Left lobe of liver (tissue), 2 donors: ENCODE data around the gene C6orf15. TPM values are rescaled to one million over a fixed set of nuclear protein-coding genes. Genes with fewer than 3 reads are reported as not detected.

Source experiments
- ATAC-seq: fragments of 200-7000 bp; cut with Tn5 transposase; one replicate; pipeline ENCODE4 v1.9.1; 2020; ENCODE audit warnings: mild to moderate bottlenecking, moderate library complexity
- DNase-seq: peaks from one replicate; pipeline ENCODE4 v3.0.0-alpha.2; 2020; ENCODE audit warnings: low spot score
- total RNA-seq: library from RNA; stranded (reverse); gene quantifications from one replicate; pipeline ENCODE4 v1.2.1, GENCODE V29; 2021
- donor health status: DM: no; HTN: no; CAD: no; lungs with moderate emphysema.
- donor health status: DM: no; HTN: yes; CAD: no.

The C6orf15 gene
- total RNA-seq, 1 donor from 2014 or later: not detected

GRCh38 chr6:31110825-31111582 is 1.4 kb downstream of the C6orf15 start:
- DNase-seq (no peak), ATAC-seq (no peak)

DNA sequence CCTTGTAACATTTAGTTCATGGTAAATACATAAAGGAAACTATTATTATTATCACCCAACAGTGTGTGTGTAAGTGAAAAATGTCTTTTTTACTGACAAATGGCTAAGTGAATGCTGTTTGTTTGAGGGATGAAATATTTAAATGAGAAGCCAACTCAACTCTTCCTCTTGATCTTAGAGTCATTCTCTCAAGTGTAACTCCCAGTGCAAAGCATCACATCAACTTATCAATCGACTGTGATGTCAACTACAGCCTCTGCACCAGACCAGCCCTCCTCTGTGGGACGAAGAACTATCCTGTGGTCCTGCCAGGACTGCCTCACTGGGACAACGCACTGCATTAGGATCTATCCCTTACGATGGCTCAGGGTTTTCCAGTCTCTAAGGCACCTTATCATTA is 5.3 kb downstream of the C6orf15 start:
- no peak for DNase-seq

DNA sequence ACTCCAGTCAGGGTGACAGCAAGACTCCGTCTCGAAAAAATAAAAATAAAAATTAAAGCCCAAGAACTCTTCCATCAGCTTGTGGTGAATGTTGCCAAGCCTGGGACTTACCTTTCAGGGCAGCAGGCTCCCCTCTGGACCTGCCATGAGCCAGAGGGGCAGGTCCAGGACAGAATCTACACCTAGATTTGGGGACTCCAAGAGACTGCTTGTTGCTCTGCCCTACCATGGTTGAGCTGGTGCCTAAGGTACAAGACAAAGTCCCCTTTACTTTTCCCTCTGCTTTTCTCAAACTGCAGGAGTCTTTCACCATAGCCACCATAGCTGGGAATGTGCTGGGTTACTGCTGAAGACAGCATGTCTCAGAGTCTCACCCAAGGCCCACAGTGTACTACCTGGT is 9.2 kb downstream of the C6orf15 start:
- DNase-seq: no peak
- no peak for ATAC-seq

More for the DNA sequence above, 5.3 kb downstream of the C6orf15 start:
- no peak for ATAC-seq

- ATAC-seq: no peak
- DNase-seq: no peak
Measured at GRCh38 chr6:31098449-31098938, 13.9 kb downstream of the C6orf15 start.

- ATAC-seq (no peak), DNase-seq (no peak)
Measured at GRCh38 chr6:31096656-31097055, 15.7 kb downstream of the C6orf15 start.

- DNase-seq (no peak), ATAC-seq (no peak)
Measured at GRCh38 chr6:31096215-31096614, 16.2 kb downstream of the C6orf15 start.

GRCh38 chr6:31094389-31094881 is 17.9 kb downstream of the C6orf15 start:
- DNase-seq (no peak), ATAC-seq (no peak)

DNA sequence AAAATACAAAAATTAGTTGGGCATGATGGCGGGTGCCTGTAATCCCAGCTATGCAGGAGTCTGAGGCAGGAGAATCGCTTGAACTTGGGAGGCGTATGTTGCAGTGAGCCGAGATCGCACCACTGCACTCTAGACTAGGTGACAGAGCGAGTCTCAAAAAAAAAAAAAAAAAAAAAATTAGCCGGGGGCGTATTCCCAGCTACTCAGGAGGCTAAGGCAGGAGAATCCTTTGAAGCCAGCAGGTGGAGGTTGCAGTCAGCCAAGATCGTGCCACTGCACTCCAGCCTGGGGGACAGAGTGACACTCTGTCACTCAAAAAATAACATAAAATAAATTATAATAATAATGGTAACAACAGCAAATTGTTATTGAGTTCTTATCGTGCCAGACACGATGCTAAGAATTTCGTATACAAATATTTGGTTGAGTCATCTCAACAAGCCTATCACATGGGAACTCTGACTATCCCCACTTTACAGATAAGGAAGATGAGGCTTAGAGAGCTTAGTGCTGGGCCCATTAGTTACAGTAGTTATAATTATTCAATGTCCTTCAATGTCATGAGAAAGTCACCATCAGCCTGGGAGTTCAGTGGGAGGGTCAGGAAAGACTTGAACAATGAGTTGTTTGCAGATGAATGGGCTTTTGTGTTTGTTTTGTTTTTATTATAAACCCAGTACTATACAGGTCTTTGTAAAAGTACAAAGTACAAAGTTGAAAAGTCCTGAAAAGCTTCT is 19.4 kb downstream of the C6orf15 start:
- no peak for DNase-seq
- no peak for ATAC-seq

GRCh38 chr6:31092238-31092637 is 20.1 kb downstream of the C6orf15 start:
- no peak for ATAC-seq

GRCh38 chr6:31091680-31092079 is 20.7 kb downstream of the C6orf15 start:
- DNase-seq (no peak), ATAC-seq (no peak)

More at GRCh38 chr6:31092238-31092637, 20.1 kb downstream of the C6orf15 start:
- no peak for DNase-seq

DNA sequence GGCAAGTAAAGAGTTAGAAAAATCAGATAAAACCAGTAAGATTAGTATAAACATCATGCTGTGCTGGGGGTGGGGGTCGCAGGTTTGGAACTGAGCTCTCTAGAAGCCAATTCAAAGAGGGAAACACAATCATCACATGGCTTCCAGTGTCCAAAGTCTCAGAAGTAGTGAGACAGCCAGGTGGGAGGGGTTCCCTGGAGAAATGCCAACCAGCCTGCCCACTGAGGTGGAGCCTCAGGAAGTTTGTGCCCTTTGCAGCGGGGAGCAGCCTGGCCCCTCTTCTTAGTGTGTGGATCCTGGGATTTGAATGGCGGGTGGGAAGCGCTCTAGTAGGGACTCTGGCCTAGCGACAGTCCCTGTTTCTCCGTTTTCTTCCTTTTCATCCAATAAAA is 21.4 kb downstream of the C6orf15 start:
- ATAC-seq: no peak
- no peak for DNase-seq

GRCh38 chr6:31090275-31090972 is 22.0 kb downstream of the C6orf15 start:
- ATAC-seq (no peak), DNase-seq (no peak)

GRCh38 chr6:31087494-31088089 is 24.8 kb downstream of the C6orf15 start:
- DNase-seq (peak; percentile 74), ATAC-seq (peak; percentile 100)

- DNase-seq: no peak
- ATAC-seq: no peak
Measured at GRCh38 chr6:31086788-31087440, 25.5 kb downstream of the C6orf15 start.

DNA sequence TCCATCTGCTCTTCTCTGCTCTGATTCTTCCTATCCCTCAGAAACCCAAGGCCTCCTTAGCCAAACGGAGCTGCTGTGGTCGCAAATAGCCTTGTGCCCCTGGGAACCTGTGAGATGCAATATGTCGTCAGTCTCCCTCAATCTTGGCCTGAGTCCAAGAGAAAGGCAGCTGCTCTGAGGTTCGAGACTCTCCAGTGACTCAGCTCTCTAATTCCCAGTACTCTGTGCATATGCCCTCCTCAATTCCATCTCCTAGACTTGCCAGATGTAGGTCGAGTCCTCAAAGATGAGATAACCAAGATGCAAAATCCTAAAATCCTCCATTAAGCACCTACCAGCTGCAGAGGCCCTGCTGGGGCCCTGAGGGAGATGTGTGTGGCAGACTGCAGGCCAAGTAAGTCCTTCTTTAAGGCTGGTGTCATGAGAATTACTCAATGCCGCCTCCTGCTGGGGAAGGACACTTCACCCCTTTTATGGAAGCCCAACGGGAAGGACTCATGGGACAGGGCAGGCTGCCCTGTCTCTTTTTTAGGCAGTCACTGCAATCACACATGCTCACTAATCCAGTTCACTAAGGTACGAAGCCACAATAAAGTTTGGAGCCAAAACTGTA is 28.5 kb downstream of the C6orf15 start:
- DNase-seq (no peak), ATAC-seq (peak; percentile 34)

GRCh38 chr6:31081872-31082271 is 30.5 kb downstream of the C6orf15 start:
- DNase-seq (no peak), ATAC-seq (no peak)

DNA sequence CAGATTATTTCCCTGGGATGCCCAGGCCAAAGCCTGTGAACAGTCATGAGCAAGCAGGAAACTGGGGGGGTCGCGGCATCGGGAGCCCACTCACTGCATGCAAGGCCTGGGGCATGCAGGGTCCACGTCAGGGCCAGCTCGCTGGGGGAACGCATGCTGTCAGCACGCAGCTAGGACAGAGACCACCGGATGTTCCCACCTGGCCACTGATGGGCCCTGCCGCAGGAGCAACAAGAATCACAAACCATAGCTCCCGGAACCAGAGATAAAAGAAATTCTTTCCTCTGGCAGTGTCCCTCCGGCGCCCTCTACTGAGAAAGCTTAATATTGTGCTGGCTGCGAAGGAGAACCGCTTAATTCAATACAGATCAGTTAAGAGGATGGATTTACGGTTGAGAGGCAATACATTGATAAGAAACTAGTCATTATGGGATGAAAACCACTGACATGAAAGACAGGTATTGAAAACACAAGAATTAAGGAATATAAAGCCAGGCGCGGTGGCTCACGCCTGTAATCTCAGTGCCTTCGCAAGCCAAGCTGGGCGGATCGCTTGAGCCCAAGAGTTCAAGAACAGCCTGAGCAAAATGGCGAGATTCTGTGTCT is 32.6 kb downstream of the C6orf15 start:
- peak; percentile 51 for DNase-seq
- ATAC-seq: peak; percentile 89

GRCh38 chr6:31076611-31077010 is 35.8 kb downstream of the C6orf15 start:
- no peak for DNase-seq
- no peak for ATAC-seq

GRCh38 chr6:31075528-31075927 is 36.8 kb downstream of the C6orf15 start:
- ATAC-seq: no peak
- no peak for DNase-seq

DNA sequence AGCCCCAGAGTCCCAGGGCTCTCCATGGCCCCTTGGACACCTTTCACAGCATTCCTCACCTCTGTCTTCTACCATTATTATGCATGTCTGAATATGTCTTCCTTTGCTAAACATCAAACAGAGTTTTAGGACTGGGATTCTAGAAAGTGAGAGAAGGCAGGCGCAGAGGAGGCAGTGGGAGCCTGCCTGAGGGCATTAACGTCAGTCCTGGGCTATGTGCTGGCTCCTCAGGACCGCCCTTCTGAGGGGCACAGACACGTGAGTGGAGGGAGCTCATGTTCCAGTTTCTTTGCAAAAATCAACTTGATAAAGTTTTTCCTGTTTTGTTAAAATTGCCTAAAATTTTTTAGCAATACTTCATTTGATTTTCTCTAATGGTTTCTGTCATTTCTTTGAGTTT is 38.0 kb downstream of the C6orf15 start:
- no peak for ATAC-seq
- no peak for DNase-seq
